ENCODE results near the gene RNF220. TPM values are rescaled to one million over a fixed set of nuclear protein-coding genes. Genes with fewer than 3 reads are reported as not detected.

Gene RNF220
- total and polyA plus RNA-seq, 2 of the 4 experiments (the other 2 are of a cell fraction): 71.8 to 77.1 TPM

DNA sequence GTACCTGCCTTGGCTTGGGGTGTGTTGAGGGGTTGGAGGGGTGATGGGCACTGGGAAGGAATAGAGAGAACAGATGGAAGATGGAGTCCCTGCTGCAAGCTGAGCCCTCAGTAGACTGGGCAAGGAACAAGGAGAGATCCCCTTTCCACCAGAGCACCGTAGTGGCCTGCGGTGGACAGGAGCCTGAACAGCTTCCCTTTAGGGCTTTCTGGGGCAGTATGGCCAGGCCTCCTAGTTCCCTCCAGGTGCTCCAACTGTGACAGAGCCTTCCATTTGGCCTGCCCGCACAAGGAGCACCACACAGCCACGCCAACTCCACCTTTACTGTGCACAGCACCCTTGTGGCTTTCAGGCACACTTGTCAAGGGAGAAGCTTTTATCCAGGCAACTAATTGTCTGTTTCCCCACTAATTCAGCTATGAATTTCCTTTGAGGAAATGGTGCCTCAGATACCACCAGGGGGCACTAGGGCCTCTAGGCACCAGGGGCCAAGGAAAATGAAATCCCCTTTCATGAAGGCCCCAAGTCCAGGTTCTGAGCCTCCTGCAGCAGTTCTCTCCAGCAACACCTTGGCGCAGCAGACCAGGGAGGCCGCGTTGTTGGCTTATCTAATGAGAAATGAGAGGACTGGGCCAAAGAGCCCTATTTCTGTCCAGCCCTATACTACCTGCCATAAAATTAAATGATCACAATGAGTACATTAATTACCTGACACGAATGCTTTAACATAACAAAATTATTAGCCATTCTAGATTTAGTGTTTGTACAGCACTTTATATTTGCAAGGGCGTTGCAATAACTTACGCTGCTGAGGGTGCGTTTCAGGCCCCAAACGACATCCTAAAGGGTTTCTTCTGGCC lies 26.9 kb upstream of the RNF220 start:
- no peak overlapping the region for H3K4me2 ChIP-seq (ENCODE audit: low read depth, low read length)

More for the DNA sequence above, 26.9 kb upstream of the RNF220 start:
- Histone ChIP-seq H2AK9ac (replicated peaks; ENCODE audit: low read depth, low read length, poor library complexity) (no peak overlapping the region), H3K4ac (ENCODE audit: low read depth, low read length) (no peak overlapping the region), H2BK15ac (ENCODE audit: low read depth, low read length) (no peak overlapping the region), H2AFZ (replicated peaks; ENCODE audit: low read length, poor library complexity) (no peak overlapping the region), H4K91ac (ENCODE audit: insufficient read depth, low read depth, low read length) (no peak overlapping the region), H3K56ac (ENCODE audit: extremely low read depth, insufficient read depth, low read length) (no peak overlapping the region), H2AK5ac (ENCODE audit: low read depth, low read length) (no peak overlapping the region), H3K23ac (ENCODE audit: low read depth, low read length) (no peak overlapping the region), H3K9me1 (ENCODE audit: insufficient read depth, low read length) (no peaks in the 10 kb centered on the region), H4K20me1 (ENCODE audit: insufficient read depth, low read length) (no peaks in the 10 kb centered on the region), H3K27ac (ENCODE audit: insufficient read depth, low read length) (no peak overlapping the region), H3K14ac (replicated peaks; ENCODE audit: low read depth, low read length) (no peak overlapping the region), H4K8ac (ENCODE audit: low read depth in 2 of 2, low read length in 2 of 2) (no peak overlapping the region), H3K9me3 (ENCODE audit: control insufficient read depth, insufficient read depth, low read length) (no peaks in the 10 kb centered on the region), H3K9ac (ENCODE audit: low read depth, low read length) (no peak overlapping the region), H4K5ac (ENCODE audit: low read depth, low read length) (no peak overlapping the region), H3K18ac (ENCODE audit: low read depth, low read length) (no peak overlapping the region), H2BK120ac (ENCODE audit: low read depth, low read length) (no peak overlapping the region), H3K4me1 (ENCODE audit: control insufficient read depth, insufficient read depth, low read length) (no peaks in the 10 kb centered on the region), H2BK5ac (ENCODE audit: low read depth, low read length, poor library complexity, severe bottlenecking) (no peak overlapping the region), H2BK20ac (ENCODE audit: low read depth, low read length) (no peak overlapping the region), H3K27me3 (ENCODE audit: control insufficient read depth, insufficient read depth, low read length) (peaks cover 32% of the 10 kb centered on the region), H3K4me3 (ENCODE audit: insufficient read depth, low read depth, low read length) (no peak overlapping the region), H3K36me3 (ENCODE audit: control insufficient read depth, insufficient read depth, low read length) (no peaks in the 10 kb centered on the region), H3K79me1 (ENCODE audit: low read depth in 1 of 2, low read length in 2 of 2) (no peaks in the 10 kb centered on the region)
- TF ChIP-seq, protein P1, sequence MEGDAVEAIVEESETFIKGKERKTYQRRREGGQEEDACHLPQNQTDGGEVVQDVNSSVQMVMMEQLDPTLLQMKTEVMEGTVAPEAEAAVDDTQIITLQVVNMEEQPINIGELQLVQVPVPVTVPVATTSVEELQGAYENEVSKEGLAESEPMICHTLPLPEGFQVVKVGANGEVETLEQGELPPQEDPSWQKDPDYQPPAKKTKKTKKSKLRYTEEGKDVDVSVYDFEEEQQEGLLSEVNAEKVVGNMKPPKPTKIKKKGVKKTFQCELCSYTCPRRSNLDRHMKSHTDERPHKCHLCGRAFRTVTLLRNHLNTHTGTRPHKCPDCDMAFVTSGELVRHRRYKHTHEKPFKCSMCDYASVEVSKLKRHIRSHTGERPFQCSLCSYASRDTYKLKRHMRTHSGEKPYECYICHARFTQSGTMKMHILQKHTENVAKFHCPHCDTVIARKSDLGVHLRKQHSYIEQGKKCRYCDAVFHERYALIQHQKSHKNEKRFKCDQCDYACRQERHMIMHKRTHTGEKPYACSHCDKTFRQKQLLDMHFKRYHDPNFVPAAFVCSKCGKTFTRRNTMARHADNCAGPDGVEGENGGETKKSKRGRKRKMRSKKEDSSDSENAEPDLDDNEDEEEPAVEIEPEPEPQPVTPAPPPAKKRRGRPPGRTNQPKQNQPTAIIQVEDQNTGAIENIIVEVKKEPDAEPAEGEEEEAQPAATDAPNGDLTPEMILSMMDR (conservative IDR thresholded peaks at IDR 0.05; ENCODE audit: low read depth, low read length): peak; percentile 74
- TF ChIP-seq POLR2A (IDR thresholded peaks at IDR 0.05; ENCODE audit: low read depth, low read length) (no peak), RAD21 (IDR thresholded peaks at IDR 0.05; ENCODE audit: low read length) (peak; percentile 78), CHD1 (IDR thresholded peaks at IDR 0.05; ENCODE audit: low read depth, low read length) (no peak), NFE2L2 (IDR thresholded peaks at IDR 0.05; ENCODE audit: low read depth, low read length) (no peak), MAZ (IDR thresholded peaks at IDR 0.05; ENCODE audit: borderline replicate concordance, low read depth, low read length) (no peak), SMC3 (IDR thresholded peaks at IDR 0.05; ENCODE audit: low read depth, low read length) (peak; percentile 90), MAFK (IDR thresholded peaks at IDR 0.05; ENCODE audit: low read depth, low read length) (no peak), FOS (IDR thresholded peaks at IDR 0.05; ENCODE audit: low read depth, low read length) (no peak), MXI1 (IDR thresholded peaks at IDR 0.05; ENCODE audit: borderline replicate concordance, low read depth, low read length) (no peak), CEBPB (IDR thresholded peaks at IDR 0.05; ENCODE audit: low read depth, low read length) (no peak)
- BruUV-seq (replicated peaks): no TSS peak
- ATAC-seq (ENCODE audit: low read depth): peak; percentile 74
- ChIA-PET CTCF (interaction anchor here (0.7 to 4.0 kb wide), 6 partner anchors 13 to 275 kb away, joined by 3 to 18 read pairs (median 4); no protein-coding TSS in a partner anchor), POLR2A (ENCODE audit: unreplicated experiment) (no interaction called here)
- WGBS, 2 experiments (ENCODE audit: extremely low coverage in 2 of 2, insufficient read length in 1 of 2): 48% methylated on average over 6 of the region's 12 CpGs; no CpG with 5 or more reads in 1 of the 2 experiments
- dilution Hi-C loops (cut with HindIII; ENCODE audit: low sequenced_read_pairs, unreplicated experiment) (no loop called here), in situ Hi-C loops (cut with MboI; ENCODE audit: low sequenced_read_pairs) (loop anchor here (5.0 kb wide), 2 partner anchors 219 to 274 kb away; no protein-coding TSS in a partner anchor), intact Hi-C loops (cut with micrococcal nuclease) (loop anchor here (1.0 kb wide), 2 partner anchors 217 to 275 kb away; no protein-coding TSS in a partner anchor)
- peak; percentile 52 for DNase-seq
